HL-60 (cell line): Measurements from ENCODE around the gene KRTAP4-8.

Experiments used
- DNase-seq, 2 experiments: peaks; one replicate each; pipeline ENCODE4 v3.0.0-alpha.2; 2010 to 2020; ENCODE audit warnings: low read depth in 1 of 2, low spot score in 1 of 2
- H3K27ac ChIP-seq: fragments of 250-450 bp; sonication (Bioruptor Pico); replicated peaks from 2 replicates; pipeline ENCODE4 v1.5.1; 2020; ENCODE audit warnings: mild to moderate bottlenecking, moderate library complexity
- H3K27me3 ChIP-seq: fragments of 250-450 bp; sonication (Bioruptor Pico); 2 replicates; pipeline ENCODE4 v1.5.1; 2021; ENCODE audit warnings: mild to moderate bottlenecking, moderate library complexity; ENCODE audit not compliant: insufficient read depth, poor library complexity, severe bottlenecking
- H3K4me3 ChIP-seq: replicated peaks from 2 replicates; pipeline ENCODE4 v1.5.1; 2011; ENCODE audit warnings: mild to moderate bottlenecking, control low read depth, low read length; ENCODE audit not compliant: insufficient read depth
- GABPA ChIP-seq: IDR thresholded peaks from 2 replicates; pipeline ENCODE4 v1.6.1; 2012; ENCODE audit warnings: low read depth
- POLR2AphosphoS5 ChIP-seq: IDR thresholded peaks from 2 replicates; pipeline ENCODE4 v1.6.1; 2012; ENCODE audit warnings: low read depth
- SPI1 ChIP-seq: IDR thresholded peaks from 2 replicates; pipeline ENCODE4 v1.6.1; 2012; ENCODE audit warnings: low read depth, mild to moderate bottlenecking, borderline replicate concordance
- TF ChIP-seq, protein P1 (sequence below): IDR thresholded peaks from 2 replicates; pipeline ENCODE4 v1.6.1; 2012; ENCODE audit warnings: low read depth; ENCODE audit not compliant: insufficient replicate concordance
- TF ChIP-seq, protein P2 (sequence below): IDR thresholded peaks from one replicate; pipeline ENCODE4 v1.5.1; 2011; ENCODE audit warnings: low read length, control low read depth, inconsistent platforms; ENCODE audit not compliant: insufficient read depth

Gene KRTAP4-8

DNA sequence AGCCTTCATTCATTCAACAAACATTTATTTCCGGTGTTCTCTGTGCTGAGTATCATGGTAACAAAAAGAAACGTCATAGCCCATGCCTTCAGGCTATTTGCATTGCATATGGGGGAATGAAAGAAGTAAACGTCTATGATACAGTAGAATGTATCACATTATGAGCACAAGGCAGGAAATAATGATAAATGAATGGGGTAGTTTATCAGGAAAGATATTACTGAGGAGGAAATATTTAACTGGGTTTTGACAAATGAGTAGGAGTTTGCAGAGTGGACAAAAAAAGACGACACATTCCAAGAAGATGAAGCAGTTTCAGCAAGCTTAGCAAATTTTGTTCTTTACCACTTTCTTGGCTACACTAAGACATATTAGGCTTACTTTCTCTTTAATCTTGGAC is 15.3 kb downstream of the KRTAP4-8 start:
- no peak for DNase-seq
- no peak overlapping the region for H3K27ac ChIP-seq
- H3K27me3 ChIP-seq, result no peaks in the 10 kb centered on the region
- TF ChIP-seq SPI1 (no peak), GABPA (no peak)
- TF ChIP-seq, protein P1, sequence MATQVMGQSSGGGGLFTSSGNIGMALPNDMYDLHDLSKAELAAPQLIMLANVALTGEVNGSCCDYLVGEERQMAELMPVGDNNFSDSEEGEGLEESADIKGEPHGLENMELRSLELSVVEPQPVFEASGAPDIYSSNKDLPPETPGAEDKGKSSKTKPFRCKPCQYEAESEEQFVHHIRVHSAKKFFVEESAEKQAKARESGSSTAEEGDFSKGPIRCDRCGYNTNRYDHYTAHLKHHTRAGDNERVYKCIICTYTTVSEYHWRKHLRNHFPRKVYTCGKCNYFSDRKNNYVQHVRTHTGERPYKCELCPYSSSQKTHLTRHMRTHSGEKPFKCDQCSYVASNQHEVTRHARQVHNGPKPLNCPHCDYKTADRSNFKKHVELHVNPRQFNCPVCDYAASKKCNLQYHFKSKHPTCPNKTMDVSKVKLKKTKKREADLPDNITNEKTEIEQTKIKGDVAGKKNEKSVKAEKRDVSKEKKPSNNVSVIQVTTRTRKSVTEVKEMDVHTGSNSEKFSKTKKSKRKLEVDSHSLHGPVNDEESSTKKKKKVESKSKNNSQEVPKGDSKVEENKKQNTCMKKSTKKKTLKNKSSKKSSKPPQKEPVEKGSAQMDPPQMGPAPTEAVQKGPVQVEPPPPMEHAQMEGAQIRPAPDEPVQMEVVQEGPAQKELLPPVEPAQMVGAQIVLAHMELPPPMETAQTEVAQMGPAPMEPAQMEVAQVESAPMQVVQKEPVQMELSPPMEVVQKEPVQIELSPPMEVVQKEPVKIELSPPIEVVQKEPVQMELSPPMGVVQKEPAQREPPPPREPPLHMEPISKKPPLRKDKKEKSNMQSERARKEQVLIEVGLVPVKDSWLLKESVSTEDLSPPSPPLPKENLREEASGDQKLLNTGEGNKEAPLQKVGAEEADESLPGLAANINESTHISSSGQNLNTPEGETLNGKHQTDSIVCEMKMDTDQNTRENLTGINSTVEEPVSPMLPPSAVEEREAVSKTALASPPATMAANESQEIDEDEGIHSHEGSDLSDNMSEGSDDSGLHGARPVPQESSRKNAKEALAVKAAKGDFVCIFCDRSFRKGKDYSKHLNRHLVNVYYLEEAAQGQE, result no peak
- TF ChIP-seq, protein P2, sequence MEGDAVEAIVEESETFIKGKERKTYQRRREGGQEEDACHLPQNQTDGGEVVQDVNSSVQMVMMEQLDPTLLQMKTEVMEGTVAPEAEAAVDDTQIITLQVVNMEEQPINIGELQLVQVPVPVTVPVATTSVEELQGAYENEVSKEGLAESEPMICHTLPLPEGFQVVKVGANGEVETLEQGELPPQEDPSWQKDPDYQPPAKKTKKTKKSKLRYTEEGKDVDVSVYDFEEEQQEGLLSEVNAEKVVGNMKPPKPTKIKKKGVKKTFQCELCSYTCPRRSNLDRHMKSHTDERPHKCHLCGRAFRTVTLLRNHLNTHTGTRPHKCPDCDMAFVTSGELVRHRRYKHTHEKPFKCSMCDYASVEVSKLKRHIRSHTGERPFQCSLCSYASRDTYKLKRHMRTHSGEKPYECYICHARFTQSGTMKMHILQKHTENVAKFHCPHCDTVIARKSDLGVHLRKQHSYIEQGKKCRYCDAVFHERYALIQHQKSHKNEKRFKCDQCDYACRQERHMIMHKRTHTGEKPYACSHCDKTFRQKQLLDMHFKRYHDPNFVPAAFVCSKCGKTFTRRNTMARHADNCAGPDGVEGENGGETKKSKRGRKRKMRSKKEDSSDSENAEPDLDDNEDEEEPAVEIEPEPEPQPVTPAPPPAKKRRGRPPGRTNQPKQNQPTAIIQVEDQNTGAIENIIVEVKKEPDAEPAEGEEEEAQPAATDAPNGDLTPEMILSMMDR, result no peak
- no peak overlapping the region for H3K4me3 ChIP-seq

DNA sequence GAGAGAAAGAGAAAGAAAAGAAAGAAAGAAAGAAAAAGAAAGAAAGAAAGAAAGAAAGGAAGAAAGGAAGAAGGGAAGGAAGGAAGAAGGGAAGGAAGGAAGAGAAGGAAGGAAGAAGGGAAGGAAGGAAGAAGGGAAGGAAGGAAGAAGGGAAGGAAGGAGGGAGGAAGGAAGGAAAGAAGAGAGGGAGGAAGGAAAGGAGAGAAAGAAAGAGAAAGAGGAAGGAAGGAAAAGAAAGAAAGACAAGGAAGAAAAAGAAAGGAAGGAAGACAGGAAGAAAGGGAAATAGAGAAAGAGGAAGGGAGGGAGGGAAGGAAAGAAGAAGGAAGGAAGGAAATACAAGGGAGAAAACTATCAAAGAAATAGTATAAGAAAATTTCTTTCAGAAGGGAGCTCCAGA is 21.2 kb downstream of the KRTAP4-8 start:
- TF ChIP-seq POLR2AphosphoS5 (no peak), SPI1 (no peak), GABPA (no peak)
- TF ChIP-seq, protein P2, result no peak
- TF ChIP-seq, protein P1, result no peak
- H3K27ac ChIP-seq, result no peak overlapping the region
- H3K27me3 ChIP-seq, result no peaks in the 10 kb centered on the region
- DNase-seq, result no peak
- no peak overlapping the region for H3K4me3 ChIP-seq

DNA sequence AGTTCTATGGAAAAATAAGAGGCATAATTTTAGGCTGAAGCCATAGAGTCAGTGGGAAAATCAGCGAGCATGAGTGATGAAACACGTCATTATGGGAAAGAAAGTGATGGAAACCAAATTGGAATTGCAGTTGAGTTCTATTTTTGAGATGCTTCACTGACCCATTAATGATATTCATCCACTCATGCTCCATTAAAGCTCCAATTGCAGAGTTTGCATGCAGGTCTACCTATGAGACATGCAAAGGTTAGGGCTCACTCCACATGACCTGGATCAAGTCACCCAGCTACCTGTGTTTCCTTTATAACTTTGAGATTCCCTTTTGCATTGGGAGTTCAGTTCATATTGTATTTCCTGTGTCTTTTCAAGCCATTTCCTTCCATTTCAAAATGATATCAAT is 24.3 kb downstream of the KRTAP4-8 start:
- no peak overlapping the region for H3K4me3 ChIP-seq
- H3K27ac ChIP-seq, result no peak overlapping the region
- TF ChIP-seq SPI1, result no peak
- TF ChIP-seq, protein P1, result no peak
- no peak for TF ChIP-seq GABPA
- TF ChIP-seq, protein P2, result no peak
- no peak for TF ChIP-seq POLR2AphosphoS5
- H3K27me3 ChIP-seq, result no peaks in the 10 kb centered on the region
- no peak for DNase-seq
